OCI-LY1 (cell line): Measurements from ENCODE around the gene ADAMTS7.
"Not testable (repeated sequence)": the region's sequence is repeated elsewhere in the genome, so short reads cannot be mapped to it uniquely, and the experiment has no call there.

ENCODE experiments used
- H2AFZ ChIP-seq: fragments of 200-600 bp; sonication (generic), shearing (Covaris generic); 2 replicates; pipeline ENCODE4 v1.6.0; 2014; ENCODE audit warnings: antibody characterized with exemption, mild to moderate bottlenecking, low read length
- H3F3A ChIP-seq: fragments of 200-600 bp; sonication (generic), shearing (Covaris generic); 2 replicates; pipeline ENCODE4 v1.6.0; 2014; ENCODE audit warnings: mild to moderate bottlenecking, antibody characterized with exemption, low read length, moderate library complexity; ENCODE audit not compliant: insufficient read depth
- H3K27ac ChIP-seq: fragments of 200-600 bp; sonication (generic); 2 replicates; pipeline ENCODE4 v1.5.1; 2014; ENCODE audit warnings: low read length, mixed run types, mild to moderate bottlenecking, low read depth; ENCODE audit not compliant: poor library complexity, severe bottlenecking
- H3K27me3 ChIP-seq: fragments of 200-600 bp; sonication (generic); 2 replicates; pipeline ENCODE4 v1.6.0; 2014; ENCODE audit warnings: antibody characterized with exemption, mild to moderate bottlenecking, low read length, moderate library complexity; ENCODE audit not compliant: insufficient read depth
- H3K36me3 ChIP-seq: fragments of 200-600 bp; sonication (generic); 2 replicates; pipeline ENCODE4 v1.6.1; 2014; ENCODE audit warnings: mild to moderate bottlenecking, antibody characterized with exemption, low read length, moderate library complexity, mixed read lengths; ENCODE audit not compliant: insufficient read depth
- H3K4me1 ChIP-seq: fragments of 200-600 bp; sonication (generic); 2 replicates; pipeline ENCODE4 v1.5.1; 2014; ENCODE audit warnings: mild to moderate bottlenecking, low read length, moderate library complexity; ENCODE audit not compliant: insufficient read depth, severe bottlenecking
- H3K4me2 ChIP-seq: fragments of 200-600 bp; sonication (generic), shearing (Covaris generic); 2 replicates; pipeline ENCODE4 v1.6.1; 2014; ENCODE audit warnings: low read length
- H3K4me3 ChIP-seq: fragments of 200-600 bp; sonication (generic); 2 replicates; pipeline ENCODE4 v1.5.1; 2014; ENCODE audit warnings: low read length, low read depth, mild to moderate bottlenecking, mixed read lengths; ENCODE audit not compliant: poor library complexity, severe bottlenecking
- H3K79me2 ChIP-seq: fragments of 200-600 bp; shearing (Covaris generic); 2 replicates; pipeline ENCODE4 v1.6.1; 2016; ENCODE audit warnings: mixed run types, low read length, mixed read lengths; ENCODE audit not compliant: insufficient read depth
- H3K9ac ChIP-seq: fragments of 200-600 bp; sonication (generic), shearing (Covaris generic); 2 replicates; pipeline ENCODE4 v1.6.1; 2014; ENCODE audit warnings: mild to moderate bottlenecking, low read length, mixed read lengths
- H3K9me2 ChIP-seq: fragments of 200-600 bp; sonication (generic), shearing (Covaris generic); 2 replicates; pipeline ENCODE4 v1.6.1; 2014; ENCODE audit warnings: low read depth, mild to moderate bottlenecking, low read length, mixed read lengths
- H3K9me3 ChIP-seq: fragments of 200-600 bp; shearing (Covaris generic); 2 replicates; pipeline ENCODE4 v1.6.1; 2014; ENCODE audit warnings: low read length, mixed read lengths
- H4K20me1 ChIP-seq: fragments of 200-600 bp; sonication (generic), shearing (Covaris generic); 2 replicates; pipeline ENCODE4 v1.6.0; 2016; ENCODE audit warnings: mild to moderate bottlenecking, low read length; ENCODE audit not compliant: insufficient read depth
- CTCF ChIP-seq: fragments of 200-600 bp; sonication (generic), shearing (Covaris generic); IDR thresholded peaks from 2 replicates; pipeline ENCODE4 v1.5.1; 2017; ENCODE audit warnings: mild to moderate bottlenecking, antibody characterized with exemption, low read length, moderate library complexity, mixed read lengths
- EZH2 ChIP-seq: fragments of 200-600 bp; sonication (generic), shearing (Covaris generic); IDR thresholded peaks from 2 replicates; pipeline ENCODE4 v1.8.0; 2017; ENCODE audit warnings: borderline replicate concordance, mixed run types, mild to moderate bottlenecking, antibody characterized with exemption, low read length, moderate library complexity, mixed read lengths

The ADAMTS7 gene

GRCh38 chr15:78750566-78750965, 60.7 kb downstream of the ADAMTS7 start:
- no peak for TF ChIP-seq CTCF
- no peak for TF ChIP-seq EZH2
- Histone ChIP-seq H3F3A (no peaks in the 10 kb centered on the region), H3K27ac (no peak overlapping the region), H3K9me3 (no peaks in the 10 kb centered on the region), H4K20me1 (no peaks in the 10 kb centered on the region), H3K79me2 (no peaks in the 10 kb centered on the region), H3K9ac (no peak overlapping the region), H3K4me1 (no peaks in the 10 kb centered on the region), H3K4me3 (no peak overlapping the region), H3K9me2 (no peaks in the 10 kb centered on the region), H2AFZ (no peak overlapping the region), H3K27me3 (no peaks in the 10 kb centered on the region), H3K36me3 (no peaks in the 10 kb centered on the region), H3K4me2 (no peak overlapping the region)

- no peaks in the 10 kb centered on the region for H3K79me2 ChIP-seq
- no peak overlapping the region for H3K4me2 ChIP-seq
- no peak overlapping the region for H3K27ac ChIP-seq
- H3K36me3 ChIP-seq, result no peaks in the 10 kb centered on the region
- H3K27me3 ChIP-seq, result no peaks in the 10 kb centered on the region
- H2AFZ ChIP-seq, result no peak overlapping the region
- no peaks in the 10 kb centered on the region for H3F3A ChIP-seq
- no peak for TF ChIP-seq EZH2
- H3K9me3 ChIP-seq, result no peaks in the 10 kb centered on the region
- no peaks in the 10 kb centered on the region for H3K4me1 ChIP-seq
- no peaks in the 10 kb centered on the region for H4K20me1 ChIP-seq
- no peaks in the 10 kb centered on the region for H3K9me2 ChIP-seq
- H3K4me3 ChIP-seq, result no peak overlapping the region
- H3K9ac ChIP-seq, result no peak overlapping the region
Measured at GRCh38 chr15:78749831-78750230, 61.4 kb downstream of the ADAMTS7 start.

GRCh38 chr15:78747877-78748276, 63.4 kb downstream of the ADAMTS7 start:
- not testable (repeated sequence) for H3K9ac ChIP-seq, H2AFZ ChIP-seq, H3K79me2 ChIP-seq, H3F3A ChIP-seq, H3K9me2 ChIP-seq, H3K4me3 ChIP-seq, H3K4me2 ChIP-seq, H3K27me3 ChIP-seq, H3K4me1 ChIP-seq, H4K20me1 ChIP-seq, H3K27ac ChIP-seq, H3K9me3 ChIP-seq, H3K36me3 ChIP-seq

- not testable (repeated sequence) for H3K4me2 ChIP-seq, H3K27me3 ChIP-seq, H3K9me2 ChIP-seq, H3K4me1 ChIP-seq, H3K36me3 ChIP-seq, H3F3A ChIP-seq, H3K9me3 ChIP-seq, H4K20me1 ChIP-seq, H3K27ac ChIP-seq, H3K79me2 ChIP-seq, H2AFZ ChIP-seq, H3K4me3 ChIP-seq, H3K9ac ChIP-seq
Measured at GRCh38 chr15:78741674-78742073, 69.6 kb downstream of the ADAMTS7 start.

- H3K79me2 ChIP-seq, result no peaks in the 10 kb centered on the region
- TF ChIP-seq CTCF (no peak), EZH2 (no peak)
- no peaks in the 10 kb centered on the region for H3K36me3 ChIP-seq
- H3K9me3 ChIP-seq, result no peaks in the 10 kb centered on the region
- H3K4me2 ChIP-seq, result no peak overlapping the region
- H3F3A ChIP-seq, result no peaks in the 10 kb centered on the region
- no peaks in the 10 kb centered on the region for H3K4me1 ChIP-seq
- no peaks in the 10 kb centered on the region for H4K20me1 ChIP-seq
- no peak overlapping the region for H2AFZ ChIP-seq
- H3K9me2 ChIP-seq, result no peaks in the 10 kb centered on the region
- no peaks in the 10 kb centered on the region for H3K27me3 ChIP-seq
- H3K4me3 ChIP-seq, result no peak overlapping the region
- no peak overlapping the region for H3K9ac ChIP-seq
- no peak overlapping the region for H3K27ac ChIP-seq
Measured at GRCh38 chr15:78740904-78741274, 70.4 kb downstream of the ADAMTS7 start.
